Right lung (tissue), 10 donors: ENCODE data around the gene PCBP2. TPM values are rescaled to one million over a fixed set of nuclear protein-coding genes. Genes with fewer than 3 reads are reported as not detected.
"Not testable (repeated sequence)": the region's sequence is repeated elsewhere in the genome, so short reads cannot be mapped to it uniquely, and the experiment has no call there.

ENCODE experiments used
- DNase-seq, 2 donors: peaks; one replicate each; pipeline ENCODE4 v3.0.0-alpha.2; 2013
- long read RNA-seq, 8 donors: transcript quantifications; one replicate each; lab custom pipeline, GENCODE V29; 2026
- polyA plus RNA-seq, 5 donors: library from polyadenylated mRNA; unstranded; fragments of 120-200 nt; gene quantifications; one replicate each; pipeline versions ENCODE4 v1.2.1 to v1.2.3, GENCODE V29; 2013; ENCODE audit warnings: inconsistent platforms in 1 of 5, low replicate concordance in 1 of 5; ENCODE audit not compliant: insufficient read length in 5 of 5, insufficient read depth in 1 of 5

PCBP2 gene
- 1,000 to 10,000 TPM in 3 of 5 donors, 100 to 1,000 TPM in 2; 928 to 1,079 (median 1,012) TPM for polyA plus RNA-seq
- long read RNA-seq, donor 1, transcript PCBP2-203 (13 exons, 3,026 nt): minor isoform, 18 of 245 reads
- long read RNA-seq, donor 1, transcript PCBP2-202 (15 exons, 1,814 nt): minor isoform, 6 of 245 reads
- long read RNA-seq, donor 1, transcript PCBP2-207 (15 exons, 1,457 nt): minor isoform, 13 of 245 reads
- long read RNA-seq, donor 1, transcript PCBP2-209 (3 exons, 1,696 nt): major isoform, 41 of 245 reads
- long read RNA-seq, donor 1, partial matches to known transcripts: 111 of 245 reads
- long read RNA-seq, donor 1, other reads (novel, unspliced or antisense): 43 of 245 reads
- long read RNA-seq, donor 2, transcript PCBP2-222 (15 exons, 1,342 nt): minor isoform, 6 of 72 reads
- long read RNA-seq, donor 2, transcript PCBP2-207 (15 exons, 1,457 nt): minor isoform, 8 of 72 reads
- long read RNA-seq, donor 2, transcript PCBP2-209 (3 exons, 1,696 nt): minor isoform, 8 of 72 reads
- long read RNA-seq, donor 2, transcript PCBP2-202 (15 exons, 1,814 nt): major isoform, 10 of 72 reads
- long read RNA-seq, donor 2, partial matches to known transcripts: 10 of 72 reads
- long read RNA-seq, donor 2, other reads (novel, unspliced or antisense): 18 of 72 reads
- long read RNA-seq, donor 3, transcript PCBP2-207 (15 exons, 1,457 nt): minor isoform, 7 of 148 reads
- long read RNA-seq, donor 3, transcript PCBP2-209 (3 exons, 1,696 nt): major isoform, 44 of 148 reads
- long read RNA-seq, donor 3, transcript PCBP2-202 (15 exons, 1,814 nt): minor isoform, 5 of 148 reads
- long read RNA-seq, donor 3, partial matches to known transcripts: 78 of 148 reads
- long read RNA-seq, donor 3, other reads (novel, unspliced or antisense): 5 of 148 reads
- long read RNA-seq, donor 4, transcript PCBP2-207 (15 exons, 1,457 nt): minor isoform, 6 of 130 reads
- long read RNA-seq, donor 4, transcript PCBP2-209 (3 exons, 1,696 nt): major isoform, 34 of 130 reads
- long read RNA-seq, donor 4, partial matches to known transcripts: 65 of 130 reads
- long read RNA-seq, donor 4, other reads (novel, unspliced or antisense): 13 of 130 reads
- long read RNA-seq, donor 5, transcript PCBP2-209 (3 exons, 1,696 nt): major isoform, 23 of 156 reads
- long read RNA-seq, donor 5, transcript PCBP2-207 (15 exons, 1,457 nt): minor isoform, 16 of 156 reads
- long read RNA-seq, donor 5, transcript PCBP2-203 (13 exons, 3,026 nt): minor isoform, 6 of 156 reads
- long read RNA-seq, donor 5, partial matches to known transcripts: 83 of 156 reads
- long read RNA-seq, donor 5, other reads (novel, unspliced or antisense): 11 of 156 reads
- long read RNA-seq, donor 6, transcript PCBP2-202 (15 exons, 1,814 nt): minor isoform, 15 of 200 reads
- long read RNA-seq, donor 6, transcript PCBP2-207 (15 exons, 1,457 nt): minor isoform, 16 of 200 reads
- long read RNA-seq, donor 6, transcript PCBP2-201 (14 exons, 1,730 nt): minor isoform, 11 of 200 reads
- long read RNA-seq, donor 6, transcript PCBP2-209 (3 exons, 1,696 nt): major isoform, 25 of 200 reads
- long read RNA-seq, donor 6, partial matches to known transcripts: 59 of 200 reads
- long read RNA-seq, donor 6, other reads (novel, unspliced or antisense): 47 of 200 reads
- long read RNA-seq, donor 7, transcript PCBP2-203 (13 exons, 3,026 nt): minor isoform, 8 of 102 reads
- long read RNA-seq, donor 7, transcript PCBP2-207 (15 exons, 1,457 nt): major isoform, 11 of 102 reads
- long read RNA-seq, donor 7, transcript PCBP2-202 (15 exons, 1,814 nt): minor isoform, 6 of 102 reads
- long read RNA-seq, donor 7, transcript PCBP2-209 (3 exons, 1,696 nt): minor isoform, 9 of 102 reads
- long read RNA-seq, donor 7, partial matches to known transcripts: 18 of 102 reads
- long read RNA-seq, donor 7, other reads (novel, unspliced or antisense): 39 of 102 reads
- long read RNA-seq, donor 8, transcript PCBP2-207 (15 exons, 1,457 nt): minor isoform, 7 of 35 reads
- long read RNA-seq, donor 8, transcript PCBP2-209 (3 exons, 1,696 nt): major isoform, 14 of 35 reads
- long read RNA-seq, donor 8, partial matches to known transcripts: 0 of 35 reads
- long read RNA-seq, donor 8, other reads (novel, unspliced or antisense): 7 of 35 reads

DNA sequence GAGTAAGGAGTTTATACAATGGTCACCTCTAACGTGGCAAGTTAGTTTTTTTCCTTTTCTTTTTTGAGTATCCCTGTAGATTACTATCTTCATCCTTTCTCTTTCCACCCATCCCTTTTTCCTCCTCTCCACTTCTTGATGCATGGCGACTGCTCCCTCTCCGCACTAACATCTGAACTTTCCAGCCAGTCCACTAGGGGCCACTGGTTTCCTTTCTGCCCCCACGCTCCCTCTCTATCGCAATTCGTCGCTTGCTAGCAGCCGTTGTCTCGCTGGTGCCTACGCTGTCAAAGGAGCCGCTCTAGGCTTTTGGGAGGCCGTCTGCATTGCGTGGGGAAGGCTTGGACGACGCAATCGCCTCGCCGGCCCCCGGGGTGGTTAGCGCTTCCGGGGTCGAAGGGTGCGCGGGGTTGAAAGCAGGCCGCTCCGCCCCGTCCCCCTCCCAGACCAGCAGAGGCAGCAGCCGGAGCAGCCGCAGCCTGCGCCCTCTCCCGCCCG lies at the start of gene PCBP2:
Gene PCBP2 (plus strand): TSS at position 442 of the 498 bp plus-strand sequence. CDS start 2,699 bp downstream, outside the sequence.
- DNase-seq: peak; percentile 97 to 99

DNA sequence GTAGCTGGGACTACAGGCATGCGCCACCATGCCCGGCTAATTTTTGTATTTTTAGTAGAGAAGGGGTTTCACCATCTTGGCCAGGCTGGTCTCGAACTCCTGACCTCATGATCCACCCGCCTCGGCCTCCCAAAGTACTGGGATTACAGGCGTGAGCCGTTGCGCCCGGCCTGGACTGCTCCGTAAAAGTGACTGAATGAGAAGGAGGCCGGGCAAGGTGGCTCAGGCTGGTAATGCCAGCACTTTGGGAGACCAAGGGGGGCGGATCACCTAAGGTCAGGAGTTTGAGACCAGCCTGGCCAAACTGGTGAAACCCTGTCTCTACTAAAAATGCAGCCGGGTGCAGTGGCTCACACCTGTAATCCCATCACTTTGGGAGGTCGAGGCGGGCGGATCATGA lies 49.6 kb upstream of the PCBP2 start:
- not testable (repeated sequence) for DNase-seq

DNA sequence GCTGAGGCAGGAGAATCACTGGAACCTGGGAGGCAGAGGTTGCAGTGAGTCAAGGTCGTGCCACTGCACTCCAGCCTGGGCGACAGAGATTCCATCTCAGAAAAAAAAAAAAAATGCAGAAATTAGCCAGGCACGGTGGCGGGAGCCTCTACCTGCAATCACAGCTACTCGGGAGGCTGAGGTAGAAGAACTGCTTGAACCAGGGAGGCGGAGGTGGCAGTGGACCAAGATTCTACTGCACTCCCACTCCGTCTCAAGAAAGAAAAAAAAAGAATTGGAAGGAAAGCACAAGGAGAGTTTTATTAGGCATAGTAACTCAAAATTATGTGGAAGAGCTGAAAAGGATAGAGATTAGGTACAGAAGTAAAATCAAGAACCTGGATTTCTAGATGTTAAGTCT lies 49.0 kb upstream of the PCBP2 start:
- no peak for DNase-seq

DNA sequence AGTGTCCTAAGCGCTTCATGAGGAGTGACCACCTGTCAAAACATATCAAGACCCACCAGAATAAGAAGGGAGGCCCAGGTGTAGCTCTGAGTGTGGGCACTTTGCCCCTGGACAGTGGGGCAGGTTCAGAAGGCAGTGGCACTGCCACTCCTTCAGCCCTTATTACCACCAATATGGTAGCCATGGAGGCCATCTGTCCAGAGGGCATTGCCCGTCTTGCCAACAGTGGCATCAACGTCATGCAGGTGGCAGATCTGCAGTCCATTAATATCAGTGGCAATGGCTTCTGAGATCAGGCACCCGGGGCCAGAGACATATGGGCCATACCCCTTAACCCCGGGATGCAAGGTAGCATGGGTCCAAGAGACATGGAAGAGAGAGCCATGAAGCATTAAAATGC lies 41.0 kb upstream of the PCBP2 start:
- no peak for DNase-seq

DNA sequence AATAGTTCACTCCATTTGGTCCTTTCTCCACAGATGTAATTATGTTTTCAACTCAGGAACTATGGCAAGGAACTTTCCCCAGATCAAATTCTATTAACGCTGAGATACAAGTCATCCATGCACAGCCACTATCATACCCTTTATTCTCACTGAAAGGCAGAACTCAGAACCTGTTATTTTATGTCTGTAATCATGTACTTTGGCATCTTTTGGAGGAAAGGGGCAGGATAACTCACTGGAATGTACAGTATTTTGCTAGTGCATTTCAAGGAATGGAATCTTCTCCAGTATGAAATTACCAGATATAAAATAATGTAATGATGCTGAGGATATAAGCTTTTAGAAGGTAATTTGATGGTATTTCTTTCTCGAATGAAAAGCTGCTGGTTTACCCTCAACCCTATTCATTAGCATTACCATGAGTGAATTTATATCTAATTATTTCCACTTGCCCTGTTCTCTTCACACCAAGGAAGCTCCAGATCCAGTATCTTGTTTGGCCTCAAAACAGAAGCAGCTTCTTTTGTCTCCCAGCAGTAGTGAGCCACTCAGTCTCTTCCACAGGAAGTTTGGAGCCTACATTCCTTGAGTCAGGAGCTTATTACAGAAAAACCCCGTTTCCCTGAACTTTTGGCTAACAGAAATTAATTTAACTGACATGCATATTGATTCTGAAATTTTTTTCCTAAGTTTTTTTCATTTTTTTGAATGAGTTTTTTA lies 38.3 kb upstream of the PCBP2 start:
- DNase-seq: no peak

DNA sequence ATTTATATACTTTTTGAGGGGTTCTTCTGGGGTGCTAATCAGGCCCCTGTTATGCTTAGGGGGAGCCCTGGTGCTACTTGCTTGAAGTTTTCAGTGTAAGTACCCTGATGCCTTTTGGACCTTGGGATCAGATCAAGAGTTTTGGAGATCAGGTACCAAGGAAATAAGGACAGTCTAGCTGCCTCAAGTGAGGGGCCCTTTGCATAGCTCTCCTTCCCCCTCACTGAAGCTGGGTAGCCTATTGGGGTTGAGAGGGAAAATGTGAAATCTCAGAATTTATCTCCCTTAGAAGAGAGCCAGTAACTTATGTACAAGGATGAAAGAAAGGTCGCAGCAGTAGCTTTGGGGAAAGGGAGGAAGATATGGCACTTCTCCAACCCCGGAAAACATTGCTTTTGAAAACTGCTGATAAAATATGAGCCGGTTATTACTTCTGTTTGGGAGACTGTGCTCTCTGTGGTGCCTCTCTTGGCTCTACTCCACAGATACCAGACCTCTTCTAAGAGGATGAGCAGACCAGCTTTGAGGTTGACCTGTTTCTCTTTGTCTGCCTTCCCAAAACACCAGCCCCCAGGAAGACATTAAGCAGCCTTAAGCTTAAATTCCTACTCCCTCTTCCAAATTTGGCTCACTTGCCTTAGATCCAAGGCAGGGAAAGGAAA lies 37.0 kb upstream of the PCBP2 start:
- DNase-seq: no peak

DNA sequence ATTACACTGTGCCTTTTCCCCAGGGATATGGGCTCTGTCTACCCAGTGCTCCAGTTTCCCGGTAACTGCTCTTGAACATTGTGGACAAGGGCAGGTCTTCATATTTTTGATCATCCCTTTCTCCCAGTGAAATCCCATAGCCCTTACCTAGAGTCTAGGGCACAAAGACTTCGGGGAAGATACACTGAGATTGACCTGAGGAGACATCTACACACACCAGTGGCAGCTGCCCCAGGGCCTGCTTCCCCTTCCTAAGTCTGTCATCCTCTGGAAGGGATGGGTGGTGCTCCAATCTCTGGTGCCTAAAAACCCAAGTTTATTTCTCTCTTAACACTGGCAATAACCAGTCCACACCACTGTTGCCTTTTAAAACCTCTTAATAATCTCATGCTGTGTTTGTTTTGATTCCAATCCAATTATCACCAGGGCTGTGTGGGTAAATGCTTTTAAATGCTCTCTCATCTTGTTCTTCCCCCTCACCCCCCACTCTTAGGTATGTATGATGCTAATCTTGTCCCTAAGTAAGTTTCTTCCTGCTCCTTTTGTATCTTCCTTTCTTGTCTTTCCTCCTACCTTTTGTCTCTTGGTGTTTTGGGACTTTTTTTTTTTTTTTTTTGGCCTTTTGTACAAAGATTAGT lies 36.0 kb upstream of the PCBP2 start:
- DNase-seq: not testable (repeated sequence)

DNA sequence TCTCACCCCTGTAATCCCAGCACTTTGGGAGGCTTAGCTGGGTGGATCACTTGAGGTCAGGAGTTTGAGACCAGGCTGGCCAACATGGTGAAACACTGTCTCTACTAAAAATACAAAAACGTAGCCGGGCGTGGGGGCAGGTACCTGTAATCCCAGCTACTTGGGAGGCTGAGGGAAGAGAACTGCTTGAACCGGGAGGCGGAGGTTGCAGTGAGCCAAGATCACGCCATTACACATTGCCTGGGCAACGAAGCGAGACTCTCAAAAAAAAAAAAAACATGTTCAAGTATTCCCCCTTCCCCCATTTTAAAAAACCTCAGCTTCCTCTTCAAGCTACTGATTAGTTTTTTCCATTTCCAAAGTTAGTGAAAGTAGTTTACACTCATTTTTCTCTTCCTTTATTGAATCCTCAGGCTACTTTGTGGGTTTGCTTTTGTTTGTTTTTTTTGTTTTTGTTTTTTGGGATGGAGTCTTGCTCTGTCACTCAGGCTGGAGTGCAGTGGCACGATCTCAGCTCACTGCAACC lies 34.5 kb upstream of the PCBP2 start:
- DNase-seq: not testable (repeated sequence)

DNA sequence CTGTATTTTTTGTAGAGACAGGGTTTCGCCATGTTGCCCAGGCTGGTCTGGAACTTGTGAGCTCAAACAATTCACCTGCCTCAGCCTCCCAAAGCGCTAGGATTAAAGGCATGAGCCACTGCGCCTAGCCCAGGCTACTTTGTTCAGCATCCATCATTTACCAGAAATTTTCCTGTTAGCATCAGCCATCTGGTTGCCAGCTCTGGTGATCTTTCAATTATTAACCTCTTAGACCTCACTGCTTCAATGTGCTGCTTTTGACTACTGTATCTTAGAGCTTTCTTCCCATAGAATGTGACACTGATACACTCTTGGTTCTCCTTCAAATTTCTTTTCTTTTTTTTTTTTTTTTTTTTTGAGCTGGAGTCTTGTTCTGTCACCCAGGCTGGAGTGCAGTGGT lies 33.7 kb upstream of the PCBP2 start:
- no peak for DNase-seq

DNA sequence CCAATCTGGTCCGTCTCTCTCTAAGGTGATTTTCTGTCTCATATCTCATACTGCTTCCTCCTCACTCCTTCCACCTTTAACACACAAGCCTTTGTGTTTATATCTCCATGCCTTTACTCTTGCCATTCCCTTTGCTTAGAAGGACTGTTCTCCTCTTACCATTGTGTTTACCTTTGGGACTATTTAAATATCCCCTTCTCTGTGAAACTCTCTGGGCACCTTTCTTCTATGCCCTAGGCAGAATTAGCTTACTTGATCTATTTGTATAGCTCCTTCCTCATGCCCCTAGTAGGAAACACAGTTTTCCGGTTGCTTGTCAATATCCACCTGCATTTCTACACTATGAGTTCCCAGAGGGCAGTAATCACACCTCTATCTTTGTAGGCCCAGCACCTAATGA lies 32.1 kb upstream of the PCBP2 start:
- no peak for DNase-seq

DNA sequence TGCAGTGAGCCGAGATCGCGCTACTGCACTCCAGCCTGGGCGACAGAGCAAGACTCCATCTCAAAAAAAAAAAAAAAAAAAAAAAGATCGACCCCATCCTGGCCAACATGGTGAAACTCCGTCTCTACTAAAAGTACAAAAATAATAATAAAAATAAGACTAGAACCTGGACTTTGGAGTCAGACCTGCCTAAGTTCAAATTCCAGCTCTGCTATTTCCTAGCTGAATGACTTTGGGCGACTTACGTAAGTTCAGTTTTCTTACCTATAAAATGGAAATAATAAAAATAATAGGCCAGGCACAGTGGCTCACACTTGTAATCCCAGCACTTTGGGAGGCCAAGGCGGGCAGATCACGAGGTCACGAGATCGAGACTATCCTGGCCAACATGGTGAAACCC lies 29.7 kb upstream of the PCBP2 start:
- not testable (repeated sequence) for DNase-seq

DNA sequence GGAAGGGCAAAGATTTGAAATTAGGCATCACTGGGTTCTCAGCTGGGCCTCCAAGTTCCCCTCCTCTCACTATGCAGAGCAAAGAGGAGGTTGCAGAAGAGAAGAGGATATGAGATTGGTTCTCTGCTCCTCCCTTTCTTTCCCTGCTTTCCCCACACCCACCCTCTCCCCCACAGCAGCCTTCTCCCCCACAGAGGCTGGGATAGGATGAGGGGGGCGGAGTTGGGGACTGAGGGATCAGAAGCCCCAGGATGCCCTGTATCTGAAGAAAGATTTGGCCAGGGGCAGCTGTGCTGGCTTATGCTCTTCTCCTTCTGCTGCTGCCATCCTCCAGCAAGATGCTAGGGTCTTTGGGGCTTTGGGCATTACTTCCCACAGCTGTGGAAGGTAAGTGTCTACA lies 28.3 kb upstream of the PCBP2 start, which contains the start of gene AMHR2:
Gene AMHR2 (plus strand): TSS at position 259 of the 400 bp plus-strand sequence. CDS start 80 bp downstream, at position 339.
- no peak for DNase-seq

DNA sequence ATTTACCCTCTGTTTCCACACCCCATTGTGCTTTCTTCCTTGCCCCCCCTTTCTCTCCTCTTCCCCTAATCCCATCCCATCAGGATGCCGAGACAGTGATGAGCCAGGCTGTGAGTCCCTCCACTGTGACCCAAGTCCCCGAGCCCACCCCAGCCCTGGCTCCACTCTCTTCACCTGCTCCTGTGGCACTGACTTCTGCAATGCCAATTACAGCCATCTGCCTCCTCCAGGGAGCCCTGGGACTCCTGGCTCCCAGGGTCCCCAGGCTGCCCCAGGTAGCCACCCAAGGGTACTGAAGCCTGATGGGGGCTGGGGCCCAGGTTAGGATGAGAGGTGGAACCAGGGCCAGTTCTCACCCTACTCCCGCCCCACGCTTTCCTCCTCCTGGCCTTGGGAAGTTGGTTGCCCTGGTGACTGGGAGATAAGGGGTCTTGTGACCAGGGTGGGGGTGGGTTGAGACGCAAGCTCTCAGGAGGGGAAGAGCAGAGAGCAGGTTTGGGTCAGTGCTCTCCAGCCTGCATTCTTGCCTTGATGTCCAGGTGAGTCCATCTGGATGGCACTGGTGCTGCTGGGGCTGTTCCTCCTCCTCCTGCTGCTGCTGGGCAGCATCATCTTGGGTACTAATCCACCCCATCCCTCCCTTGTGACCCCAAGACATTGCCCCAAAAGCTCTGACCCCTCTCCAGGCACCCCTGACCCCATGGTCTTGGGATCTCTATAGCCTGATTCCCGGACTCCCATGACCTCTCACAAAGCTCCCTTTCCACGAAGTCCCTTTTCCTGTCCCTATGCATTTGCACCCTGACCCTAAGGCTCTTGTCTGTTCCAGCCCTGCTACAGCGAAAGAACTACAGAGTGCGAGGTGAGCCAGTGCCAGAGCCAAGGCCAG lies 27.0 kb upstream of the PCBP2 start:
- DNase-seq: no peak

DNA sequence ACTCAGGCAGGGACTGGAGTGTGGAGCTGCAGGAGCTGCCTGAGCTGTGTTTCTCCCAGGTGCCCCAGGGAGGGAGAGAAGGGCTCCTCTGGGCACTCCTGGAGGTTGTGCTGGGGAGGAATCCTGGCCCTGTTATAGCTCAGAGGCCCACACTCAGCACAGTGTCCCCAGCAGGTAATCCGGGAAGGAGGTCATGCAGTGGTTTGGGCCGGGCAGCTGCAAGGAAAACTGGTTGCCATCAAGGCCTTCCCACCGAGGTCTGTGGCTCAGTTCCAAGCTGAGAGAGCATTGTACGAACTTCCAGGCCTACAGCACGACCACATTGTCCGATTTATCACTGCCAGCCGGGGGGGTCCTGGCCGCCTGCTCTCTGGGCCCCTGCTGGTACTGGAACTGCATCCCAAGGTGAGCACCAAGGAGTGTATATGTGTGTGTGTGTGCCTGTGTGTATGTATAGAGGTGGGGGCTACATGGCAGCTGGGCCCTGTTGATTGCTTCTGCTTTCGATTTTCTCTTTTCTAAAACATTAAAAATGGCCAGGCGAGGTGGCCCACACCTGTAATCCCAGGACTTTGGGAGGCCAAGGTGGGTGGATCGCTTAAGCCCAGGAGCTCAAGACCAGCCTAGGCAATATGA lies 26.3 kb upstream of the PCBP2 start:
- no peak for DNase-seq

DNA sequence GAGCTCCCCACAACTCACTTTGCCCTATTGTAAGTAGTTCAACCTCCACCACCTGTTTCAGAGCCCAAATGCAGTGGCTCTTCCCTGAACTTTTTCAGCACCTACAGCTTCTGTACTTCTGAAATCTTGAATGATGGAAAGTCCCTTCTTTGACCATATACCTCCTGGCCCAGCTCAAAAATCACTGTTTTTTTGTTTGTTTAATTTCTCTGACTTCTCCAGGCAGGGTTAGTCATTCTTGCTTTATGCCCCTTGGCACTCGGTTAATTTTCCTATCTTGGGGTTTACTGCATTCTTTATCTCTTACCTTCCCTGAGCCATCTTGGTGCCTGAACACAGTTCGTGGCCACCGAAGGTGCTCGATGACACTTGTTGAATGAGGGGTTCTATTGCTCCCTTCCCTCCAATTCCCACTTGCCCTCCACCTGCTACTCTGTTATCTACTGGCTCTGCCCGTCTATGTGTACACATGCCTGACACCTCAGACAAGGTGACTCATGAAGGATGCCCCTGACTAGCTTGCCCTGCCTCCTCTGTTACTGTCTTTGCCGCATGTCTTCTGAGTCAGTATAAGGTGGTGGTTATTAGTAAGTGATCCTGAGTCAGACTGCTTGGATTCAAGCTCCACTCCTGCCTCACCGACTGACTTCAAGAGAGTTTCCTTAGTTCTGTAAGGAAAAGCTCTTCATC lies 23.9 kb upstream of the PCBP2 start:
- DNase-seq: no peak
